ENCODE data around the gene NUDT5.

GRCh38 chr10:12140038-12140437, 55.7 kb downstream of the NUDT5 start:
- TF ChIP-seq CTCF (IDR thresholded peaks at IDR 0.05), result no peak
- no peak for TF ChIP-seq POLR2A (IDR thresholded peaks at IDR 0.05)

All from body of pancreas (tissue), 4 donors.